Lower lobe of right lung (tissue), 2 donors: ENCODE data around the gene GSK3B. TPM values are rescaled to one million over a fixed set of nuclear protein-coding genes. Genes with fewer than 3 reads are reported as not detected.

ENCODE experiments used
- ATAC-seq, 2 donors: fragments of 200-7000 bp; cut with Tn5 transposase; one replicate each; pipeline ENCODE4 v1.9.1; 2020 to 2022; ENCODE audit warnings: mild to moderate bottlenecking in 2 of 2, moderate library complexity in 2 of 2
- DNase-seq: peaks from one replicate; pipeline ENCODE4 v3.0.0-alpha.2; 2020
- H3K27ac ChIP-seq: fragments of 200-600 bp; one replicate; pipeline ENCODE4 v1.8.0; 2022
- H3K27me3 ChIP-seq: fragments of 200-600 bp; one replicate; pipeline ENCODE4 v1.8.0; 2022; ENCODE audit warnings: low read depth
- H3K36me3 ChIP-seq: fragments of 200-600 bp; one replicate; pipeline ENCODE4 v1.8.0; 2022; ENCODE audit warnings: mild to moderate bottlenecking
- H3K4me1 ChIP-seq: fragments of 200-600 bp; one replicate; pipeline ENCODE4 v1.8.0; 2022
- H3K4me3 ChIP-seq: fragments of 200-600 bp; one replicate; pipeline ENCODE4 v1.8.0; 2022; ENCODE audit warnings: mild to moderate bottlenecking
- H3K9me3 ChIP-seq: fragments of 200-600 bp; one replicate; pipeline ENCODE4 v1.8.0; 2022
- CTCF ChIP-seq: fragments of 200-600 bp; IDR thresholded peaks from one replicate; pipeline ENCODE4 v1.8.0; 2022; ENCODE audit warnings: antibody characterized with exemption, mild to moderate bottlenecking
- intact Hi-C: fragments of 100-400 bp; cut with DNase I; formaldehyde crosslinking; loops from one replicate; pipeline ENCODE4 v1.11.0; 2022
- total RNA-seq: library from RNA; stranded (reverse); fragmentation: NEBNext Ultra II Directional; extraction: Animal tissue kit (Norgen Biotek cat#: 25700); gene quantifications from one replicate; pipeline ENCODE4 v1.2.1, GENCODE V29; 2021
- donor health status: DM: no; HTN: yes; CAD: no; lungs with severe emphysema.

The GSK3B gene
- total RNA-seq, 1 donor from 2014 or later: 48.4 TPM

GRCh38 chr3:119817583-119818363 is 276.5 kb downstream of the GSK3B start:
- Histone ChIP-seq H3K27me3 (no peaks in the 10 kb centered on the region), H3K27ac (no peak overlapping the region), H3K4me1 (no peaks in the 10 kb centered on the region), H3K4me3 (no peak overlapping the region), H3K9me3 (no peaks in the 10 kb centered on the region), H3K36me3 (no peaks in the 10 kb centered on the region)
- peak in 1 of 2 donors; percentile 21 for ATAC-seq
- DNase-seq: no peak
- no peak for TF ChIP-seq CTCF
- intact Hi-C loops: no loop called here

- Histone ChIP-seq H3K27me3 (no peaks in the 10 kb centered on the region), H3K4me1 (no peaks in the 10 kb centered on the region), H3K27ac (no peak overlapping the region), H3K9me3 (no peaks in the 10 kb centered on the region), H3K36me3 (no peaks in the 10 kb centered on the region), H3K4me3 (no peak overlapping the region)
- intact Hi-C loops: no loop called here
- no peak for TF ChIP-seq CTCF
- DNase-seq (no peak), ATAC-seq (no peak)
These were observed 277.2 kb downstream of the GSK3B start for GRCh38 chr3:119817071-119817470.

- H3K4me1 ChIP-seq: no peaks in the 10 kb centered on the region
- H3K4me3 ChIP-seq: no peak overlapping the region
- intact Hi-C loops: no loop called here
- no peaks in the 10 kb centered on the region for H3K9me3 ChIP-seq
- H3K27ac ChIP-seq: no peak overlapping the region
- no peak for DNase-seq
- no peaks in the 10 kb centered on the region for H3K36me3 ChIP-seq
- ATAC-seq: no peak
- no peaks in the 10 kb centered on the region for H3K27me3 ChIP-seq
- no peak for TF ChIP-seq CTCF
These were observed 278.5 kb downstream of the GSK3B start for GRCh38 chr3:119815716-119816115.

- Histone ChIP-seq H3K36me3 (no peaks in the 10 kb centered on the region), H3K27me3 (no peaks in the 10 kb centered on the region), H3K27ac (no peak overlapping the region), H3K9me3 (no peaks in the 10 kb centered on the region), H3K4me3 (no peak overlapping the region), H3K4me1 (peaks cover 9% of the 10 kb centered on the region)
- no peak for ATAC-seq
- no peak for DNase-seq
- TF ChIP-seq CTCF: no peak
- intact Hi-C loops: no loop called here
These were observed 281.7 kb downstream of the GSK3B start for GRCh38 chr3:119812491-119813058.

GRCh38 chr3:119810018-119810435 is 284.2 kb downstream of the GSK3B start:
- H3K4me3 ChIP-seq: peak overlapping the region; percentile 62
- ATAC-seq (peak; percentile 77 to 81), DNase-seq (peak; percentile 65)
- H3K36me3 ChIP-seq: no peaks in the 10 kb centered on the region
- no peaks in the 10 kb centered on the region for H3K27me3 ChIP-seq
- intact Hi-C loops: no loop called here
- H3K27ac ChIP-seq: no peak overlapping the region
- peaks cover 9% of the 10 kb centered on the region for H3K4me1 ChIP-seq
- no peaks in the 10 kb centered on the region for H3K9me3 ChIP-seq
- TF ChIP-seq CTCF: no peak
